Right lobe of liver (tissue), 4 donors: ENCODE results near the gene FBXL17.

ENCODE experiments used
- POLR2A ChIP-seq: fragments of 450-650 bp; IDR thresholded peaks from one replicate; pipeline ENCODE4 v1.6.1; 2017; ENCODE audit warnings: antibody characterized with exemption, mild to moderate bottlenecking
- TF ChIP-seq, protein P1 (sequence below), 4 donors: fragments of 200-600 bp in 3 of 4; fragments of 450-650 bp in 1 of 4; IDR thresholded peaks; one replicate each; pipeline versions ENCODE4 v1.5.1 to v1.8.0; 2016 to 2022; ENCODE audit warnings: antibody characterized with exemption in 4 of 4, mild to moderate bottlenecking in 2 of 4
- donor health status: DM: no; HTN: no; CAD: no.
- donor health status: DM: no; HTN: no; CAD: no.
- donor health status: DM: no; HTN: yes; CAD: no.

DNA sequence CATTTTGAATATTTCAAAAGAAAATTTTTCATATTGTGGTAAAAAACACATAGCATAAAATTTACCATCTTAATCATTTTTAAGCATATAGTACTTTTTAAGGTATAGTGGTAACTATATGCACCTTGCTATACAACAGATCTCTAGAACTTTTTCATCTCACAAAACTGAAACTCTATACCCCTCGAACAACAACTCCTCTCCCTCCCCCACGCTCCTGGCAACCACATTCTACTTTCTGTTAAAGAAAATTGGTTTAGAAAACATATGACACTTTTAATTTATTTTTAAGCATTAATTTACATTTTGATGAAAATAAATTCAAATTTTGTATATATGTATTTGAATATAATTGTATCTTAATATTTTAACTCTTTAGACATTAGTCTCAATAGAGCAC, 563.9 kb downstream of the FBXL17 start:
- TF ChIP-seq, protein P1, sequence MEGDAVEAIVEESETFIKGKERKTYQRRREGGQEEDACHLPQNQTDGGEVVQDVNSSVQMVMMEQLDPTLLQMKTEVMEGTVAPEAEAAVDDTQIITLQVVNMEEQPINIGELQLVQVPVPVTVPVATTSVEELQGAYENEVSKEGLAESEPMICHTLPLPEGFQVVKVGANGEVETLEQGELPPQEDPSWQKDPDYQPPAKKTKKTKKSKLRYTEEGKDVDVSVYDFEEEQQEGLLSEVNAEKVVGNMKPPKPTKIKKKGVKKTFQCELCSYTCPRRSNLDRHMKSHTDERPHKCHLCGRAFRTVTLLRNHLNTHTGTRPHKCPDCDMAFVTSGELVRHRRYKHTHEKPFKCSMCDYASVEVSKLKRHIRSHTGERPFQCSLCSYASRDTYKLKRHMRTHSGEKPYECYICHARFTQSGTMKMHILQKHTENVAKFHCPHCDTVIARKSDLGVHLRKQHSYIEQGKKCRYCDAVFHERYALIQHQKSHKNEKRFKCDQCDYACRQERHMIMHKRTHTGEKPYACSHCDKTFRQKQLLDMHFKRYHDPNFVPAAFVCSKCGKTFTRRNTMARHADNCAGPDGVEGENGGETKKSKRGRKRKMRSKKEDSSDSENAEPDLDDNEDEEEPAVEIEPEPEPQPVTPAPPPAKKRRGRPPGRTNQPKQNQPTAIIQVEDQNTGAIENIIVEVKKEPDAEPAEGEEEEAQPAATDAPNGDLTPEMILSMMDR (IDR thresholded peaks at IDR 0.05) = no peak
- TF ChIP-seq POLR2A = no peak
